HCT116 (cell line): ENCODE results near the gene ZNF683. TPM values are rescaled to one million over a fixed set of nuclear protein-coding genes. Genes with fewer than 3 reads are reported as not detected.

ENCODE experiments used
- ATAC-seq: fragments of 200-7000 bp; cut with Tn5 transposase; 2 replicates; pipeline ENCODE4 v1.9.1; 2020; ENCODE audit warnings: mild to moderate bottlenecking, moderate library complexity
- BruUV-seq: library from RNA; stranded (reverse); fragments of 400-500 nt; replicated peaks from 2 replicates; lab custom pipeline; 2021; lab: Mats Ljungman, UMichigan
- CTCF ChIA-PET: fragments of 300-600 bp; sonication (Branson Sonifier 250); formaldehyde crosslinking; loops from one replicate; lab custom pipeline; 2021; ENCODE audit warnings: antibody characterized with exemption; lab: Charles Lee
- POLR2A ChIA-PET: fragments of 300-600, 350-600 bp; sonication (Branson Sonifier 250); formaldehyde crosslinking; loops from one replicate; lab custom pipeline; 2021; ENCODE audit warnings: antibody characterized with exemption; lab: Charles Lee
- RAD21 ChIA-PET, 2 experiments: fragments of 300-600 bp; sonication (Branson Sonifier 250); formaldehyde crosslinking; loops; one replicate each; lab custom pipeline; 2023; ENCODE audit warnings: low total read pairs in 2 of 2; ENCODE audit not compliant: uncharacterized antibody in 2 of 2, unreplicated experiment in 2 of 2, low non-redundant PET in 1 of 2; lab: Charles Lee
- DNase-seq: peaks from one replicate; pipeline ENCODE4 v3.0.0-alpha.2; 2010; ENCODE audit warnings: low read depth, low spot score
- H2AFZ ChIP-seq: fragments of 200-600 bp; shearing (Covaris generic), sonication (generic); 2 replicates; pipeline ENCODE4 v1.6.1; 2017; ENCODE audit warnings: low read depth, mixed run types, mixed read lengths, antibody characterized with exemption, low read length; ENCODE audit not compliant: poor library complexity, severe bottlenecking
- H3K27ac ChIP-seq: 2 replicates; pipeline ENCODE4 v1.5.1; 2012; ENCODE audit warnings: low read depth, low read length
- H3K27me3 ChIP-seq: fragments of 200-600 bp; sonication (generic); 2 replicates; pipeline ENCODE4 v1.6.1; 2016; ENCODE audit warnings: mixed run types, low read length, mixed read lengths; ENCODE audit not compliant: insufficient read depth
- H3K36me3 ChIP-seq, 2 experiments: fragments of 200-500 bp in 1 of 2; fragments of 200-600 bp in 1 of 2; sonication (Bioruptor generic) in 1 of 2; sonication (generic) in 1 of 2; 2 replicates each; pipeline versions ENCODE4 v1.5.1 to v1.6.1; 2014 to 2016; ENCODE audit warnings: low read length in 2 of 2, inconsistent platforms in 1 of 2, mixed read lengths in 1 of 2, mixed run types in 1 of 2; ENCODE audit not compliant: insufficient read depth in 2 of 2, control insufficient read depth in 1 of 2
- H3K4me1 ChIP-seq, 2 experiments: fragments of 200-600 bp in 1 of 2; sonication (generic) in 1 of 2; 2 replicates each; pipeline versions ENCODE4 v1.5.1 to v1.6.1; 2012 to 2017; ENCODE audit warnings: low read length in 2 of 2, inconsistent platforms in 1 of 2, mild to moderate bottlenecking in 1 of 2, mixed read lengths in 1 of 2, mixed run types in 1 of 2, moderate library complexity in 1 of 2; ENCODE audit not compliant: insufficient read depth in 2 of 2, control insufficient read depth in 1 of 2
- H3K4me2 ChIP-seq: fragments of 200-600 bp; sonication (generic); 2 replicates; pipeline ENCODE4 v1.6.1; 2017; ENCODE audit warnings: mixed run types, low read length, mixed read lengths
- H3K4me3 ChIP-seq, 2 experiments: fragments of 200-600 bp in 1 of 2; sonication (generic) in 1 of 2; replicated peaks in 1 of 2; 2 replicates each; pipeline ENCODE4 v1.5.1; 2011 to 2016; ENCODE audit warnings: low read length in 2 of 2, control low read depth in 1 of 2, low read depth in 1 of 2, mild to moderate bottlenecking in 1 of 2, mixed read lengths in 1 of 2, mixed run types in 1 of 2
- H3K79me2 ChIP-seq: fragments of 200-600 bp; sonication (generic); 2 replicates; pipeline ENCODE4 v1.6.1; 2017; ENCODE audit warnings: mild to moderate bottlenecking, mixed run types, low read length, moderate library complexity, mixed read lengths; ENCODE audit not compliant: insufficient read depth
- H3K9ac ChIP-seq: fragments of 200-600 bp; sonication (generic); 2 replicates; pipeline ENCODE4 v1.6.1; 2016; ENCODE audit warnings: low read length, mixed read lengths
- H3K9me2 ChIP-seq: fragments of 200-600 bp; sonication (generic), shearing (Covaris generic); 2 replicates; pipeline ENCODE4 v1.6.1; 2017; ENCODE audit warnings: mixed run types, mild to moderate bottlenecking, moderate library complexity; ENCODE audit not compliant: insufficient read depth
- H3K9me3 ChIP-seq, 2 experiments: fragments of 200-500 bp in 1 of 2; fragments of 200-600 bp in 1 of 2; sonication (Bioruptor generic) in 1 of 2; sonication (generic) in 1 of 2; 2 replicates each; pipeline ENCODE4 v1.6.1; 2014 to 2017; ENCODE audit warnings: low read length in 2 of 2, mixed read lengths in 2 of 2, inconsistent platforms in 1 of 2, low read depth in 1 of 2, mild to moderate bottlenecking in 1 of 2, mixed run types in 1 of 2, moderate library complexity in 1 of 2; ENCODE audit not compliant: control insufficient read depth in 1 of 2, insufficient read depth in 1 of 2
- H4K20me1 ChIP-seq: fragments of 200-600 bp; sonication (generic), shearing (Covaris generic); 2 replicates; pipeline ENCODE4 v1.6.1; 2017; ENCODE audit warnings: mixed run types, mild to moderate bottlenecking, moderate library complexity; ENCODE audit not compliant: insufficient read depth
- CEBPB ChIP-seq: IDR thresholded peaks from 2 replicates; pipeline ENCODE4 v1.6.1; 2012; ENCODE audit warnings: low read depth
- CTCF ChIP-seq, 3 experiments: fragments of 200-600 bp in 1 of 3; sonication (generic) in 1 of 3; IDR thresholded peaks in 2 of 3; conservative IDR thresholded peaks in 1 of 3; 2 replicates each; pipeline ENCODE4 v1.5.1; 2012 to 2017; ENCODE audit warnings: low read depth in 2 of 3, low read length in 2 of 3, antibody characterized with exemption in 1 of 3, borderline replicate concordance in 1 of 3, control low read depth in 1 of 3, mild to moderate bottlenecking in 1 of 3, mixed read lengths in 1 of 3, mixed run types in 1 of 3, moderate library complexity in 1 of 3; ENCODE audit not compliant: insufficient read depth in 1 of 3
- ELF1 ChIP-seq: IDR thresholded peaks from 2 replicates; pipeline ENCODE4 v1.6.1; 2012; ENCODE audit warnings: low read depth, borderline replicate concordance
- EZH2 ChIP-seq: fragments of 200-600 bp; sonication (generic); IDR thresholded peaks from 2 replicates; pipeline ENCODE4 v1.6.1; 2017; ENCODE audit warnings: antibody characterized with exemption, mixed run types
- FOSL1 ChIP-seq: IDR thresholded peaks from 2 replicates; pipeline ENCODE4 v1.6.1; 2012; ENCODE audit warnings: low read depth
- JUND ChIP-seq: IDR thresholded peaks from 2 replicates; pipeline ENCODE4 v1.6.1; 2012
- MAX ChIP-seq: IDR thresholded peaks from 2 replicates; pipeline ENCODE4 v1.6.1; 2012
- POLR2A ChIP-seq: IDR thresholded peaks from 2 replicates; pipeline ENCODE4 v1.7.0; 2011; ENCODE audit warnings: borderline replicate concordance; ENCODE audit not compliant: insufficient read depth, insufficient read length; ENCODE audit errors: extremely low read depth
- POLR2AphosphoS5 ChIP-seq: IDR thresholded peaks from 2 replicates; pipeline ENCODE4 v1.6.1; 2011; ENCODE audit warnings: mild to moderate bottlenecking, low read depth, low read length, moderate library complexity
- SP1 ChIP-seq: IDR thresholded peaks from 2 replicates; pipeline ENCODE4 v1.6.1; 2012; ENCODE audit warnings: low read depth
- SRF ChIP-seq: IDR thresholded peaks from 2 replicates; pipeline ENCODE4 v1.6.1; 2012; ENCODE audit warnings: low read depth
- ZFX ChIP-seq: fragments of 450-650 bp; IDR thresholded peaks from 2 replicates; pipeline ENCODE4 v1.6.1; 2017
- ZNF274 ChIP-seq: fragments of 200-500 bp; sonication (Bioruptor generic); IDR thresholded peaks from 2 replicates; pipeline ENCODE4 v1.6.1; 2014; ENCODE audit warnings: mild to moderate bottlenecking, low read depth, low read length, inconsistent platforms
- intact Hi-C: fragments of 100-400 bp; cut with micrococcal nuclease; formaldehyde crosslinking; loops from 2 replicates; pipeline ENCODE4 v1.10.0; 2022
- total RNA-seq: library from RNA; stranded (reverse); gene quantifications from one replicate; pipeline ENCODE4 v1.2.1, GENCODE V29; 2021; ENCODE audit not compliant: unreplicated experiment
- TF ChIP-seq, protein P1 (sequence below): IDR thresholded peaks from 2 replicates; pipeline ENCODE4 v1.6.1; 2012
- TF ChIP-seq, protein P2 (sequence below): IDR thresholded peaks from 2 replicates; pipeline ENCODE4 v1.6.1; 2011; ENCODE audit warnings: mild to moderate bottlenecking, low read length, moderate library complexity; ENCODE audit not compliant: insufficient replicate concordance; ENCODE audit errors: extremely low read depth

ZNF683 gene
- total RNA-seq, 1 experiment from 2014 or later = not detected

GRCh38 chr1:26328597-26328996 lies 44.0 kb downstream of the ZNF683 start:
- peaks cover 0 to 5% of the 10 kb centered on the region in 2 experiments; a peak in 2 of 4 replicates for H3K4me1 ChIP-seq
- H3K27me3 ChIP-seq = no peaks in the 10 kb centered on the region
- H3K79me2 ChIP-seq = no peaks in the 10 kb centered on the region
- BruUV-seq = no TSS peak
- no peak overlapping the region for H2AFZ ChIP-seq
- no peak for DNase-seq
- H3K9me3 ChIP-seq = no peaks in the 10 kb centered on the region
- ChIA-PET CTCF (no interaction called here), RAD21 (no interaction called here), POLR2A (no interaction called here)
- H3K9ac ChIP-seq = no peak overlapping the region
- H3K36me3 ChIP-seq = peaks cover 0 to 11% of the 10 kb centered on the region in 2 experiments; a peak in 2 of 4 replicates
- H3K27ac ChIP-seq = no peak overlapping the region
- no peak overlapping the region for H3K4me3 ChIP-seq
- H3K4me2 ChIP-seq = no peak overlapping the region
- ATAC-seq = no peak
- H4K20me1 ChIP-seq = no peaks in the 10 kb centered on the region
- TF ChIP-seq ZFX = no peak
- TF ChIP-seq, protein P1, sequence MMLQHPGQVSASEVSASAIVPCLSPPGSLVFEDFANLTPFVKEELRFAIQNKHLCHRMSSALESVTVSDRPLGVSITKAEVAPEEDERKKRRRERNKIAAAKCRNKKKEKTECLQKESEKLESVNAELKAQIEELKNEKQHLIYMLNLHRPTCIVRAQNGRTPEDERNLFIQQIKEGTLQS = no peak
- TF ChIP-seq CEBPB = no peak
- TF ChIP-seq, protein P2, sequence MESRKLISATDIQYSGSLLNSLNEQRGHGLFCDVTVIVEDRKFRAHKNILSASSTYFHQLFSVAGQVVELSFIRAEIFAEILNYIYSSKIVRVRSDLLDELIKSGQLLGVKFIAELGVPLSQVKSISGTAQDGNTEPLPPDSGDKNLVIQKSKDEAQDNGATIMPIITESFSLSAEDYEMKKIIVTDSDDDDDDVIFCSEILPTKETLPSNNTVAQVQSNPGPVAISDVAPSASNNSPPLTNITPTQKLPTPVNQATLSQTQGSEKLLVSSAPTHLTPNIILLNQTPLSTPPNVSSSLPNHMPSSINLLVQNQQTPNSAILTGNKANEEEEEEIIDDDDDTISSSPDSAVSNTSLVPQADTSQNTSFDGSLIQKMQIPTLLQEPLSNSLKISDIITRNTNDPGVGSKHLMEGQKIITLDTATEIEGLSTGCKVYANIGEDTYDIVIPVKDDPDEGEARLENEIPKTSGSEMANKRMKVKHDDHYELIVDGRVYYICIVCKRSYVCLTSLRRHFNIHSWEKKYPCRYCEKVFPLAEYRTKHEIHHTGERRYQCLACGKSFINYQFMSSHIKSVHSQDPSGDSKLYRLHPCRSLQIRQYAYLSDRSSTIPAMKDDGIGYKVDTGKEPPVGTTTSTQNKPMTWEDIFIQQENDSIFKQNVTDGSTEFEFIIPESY = no peak
- TF ChIP-seq SRF = no peak
- TF ChIP-seq JUND = no peak
- TF ChIP-seq MAX = no peak
- TF ChIP-seq FOSL1 = no peak
- no peak for TF ChIP-seq EZH2
- no peak for TF ChIP-seq ZNF274
- no peak for TF ChIP-seq POLR2A
- TF ChIP-seq ELF1 = no peak
- no peak for TF ChIP-seq CTCF (IDR thresholded peaks at IDR 0.05 in 2 of 3, conservative IDR thresholded peaks at IDR 0.05 in 1 of 3; ENCODE audit: borderline replicate concordance in 1 of 3, insufficient read depth in 1 of 3, low read depth in 2 of 3, low read length in 2 of 3)
- TF ChIP-seq POLR2AphosphoS5 = no peak
- no peak for TF ChIP-seq SP1
- no peaks in the 10 kb centered on the region for H3K9me2 ChIP-seq
- intact Hi-C loops = no loop called here
